Fibroblast of villous mesenchyme (primary cell): ENCODE results near the gene PEMT. TPM values are rescaled to one million over a fixed set of nuclear protein-coding genes. Genes with fewer than 3 reads are reported as not detected.

Source experiments
- DNase-seq: peaks from one replicate; pipeline ENCODE4 v3.0.0-alpha.2; 2010; ENCODE audit warnings: low read depth
- H3K4me3 ChIP-seq: 2 replicates; pipeline ENCODE4 v1.5.1; 2011; ENCODE audit warnings: low read depth, mild to moderate bottlenecking, low read length
- CTCF ChIP-seq: IDR thresholded peaks from 2 replicates; pipeline ENCODE4 v1.5.1; 2012; ENCODE audit warnings: low read depth, mild to moderate bottlenecking, low read length; ENCODE audit not compliant: insufficient read depth
- total RNA-seq: library from RNA; depleted of rRNA; stranded (reverse); fragments of >200 nt; gene quantifications from 2 replicates; pipeline ENCODE4 v1.2.3, GENCODE V29; 2012

The PEMT gene
- total RNA-seq, 1 donor, result 28.9 TPM

GRCh38 chr17:17526369-17526768 lies 65.1 kb downstream of the PEMT start:
- no peak for TF ChIP-seq CTCF
- no peak overlapping the region for H3K4me3 ChIP-seq
- no peak for DNase-seq

GRCh38 chr17:17525956-17526355 lies 65.6 kb downstream of the PEMT start:
- DNase-seq, result no peak
- H3K4me3 ChIP-seq, result no peak overlapping the region
- TF ChIP-seq CTCF, result no peak

GRCh38 chr17:17525311-17525710 lies 66.2 kb downstream of the PEMT start:
- no peak for DNase-seq
- no peak for TF ChIP-seq CTCF
- H3K4me3 ChIP-seq, result no peak overlapping the region

GRCh38 chr17:17523731-17524490 lies 67.6 kb downstream of the PEMT start:
- TF ChIP-seq CTCF, result no peak
- no peak for DNase-seq
- no peak overlapping the region for H3K4me3 ChIP-seq

- H3K4me3 ChIP-seq, result no peak overlapping the region
- DNase-seq, result no peak
- TF ChIP-seq CTCF, result no peak
These were observed 68.3 kb downstream of the PEMT start for GRCh38 chr17:17523001-17523730.

- DNase-seq, result no peak
- no peak for TF ChIP-seq CTCF
These were observed 70.8 kb downstream of the PEMT start for GRCh38 chr17:17520599-17521232.

More at GRCh38 chr17:17520599-17521232, 70.8 kb downstream of the PEMT start:
- no peak overlapping the region for H3K4me3 ChIP-seq
